SK-N-SH (cell line): ENCODE measurements around the gene GPX6. TPM values are rescaled to one million over a fixed set of nuclear protein-coding genes. Genes with fewer than 3 reads are reported as not detected.
A peak's percentile ranks its signal among the peaks of the same experiment; 100 is the strongest.

Source experiments
- CTCF ChIA-PET: fragments of 300-600, 350-600 bp; formaldehyde crosslinking; extraction: SDS; loops from one replicate; lab custom pipeline; 2021; lab: Yijun Ruan, JAX
- POLR2A ChIA-PET: fragments of 350-600 bp; sonication (Branson Sonifier 250); formaldehyde crosslinking; extraction: SDS; loops from one replicate; lab custom pipeline; 2020; ENCODE audit warnings: antibody characterized with exemption, inconsistent platforms; lab: Yijun Ruan, JAX
- DNase-seq: peaks from one replicate; pipeline ENCODE4 v3.0.0; 2012
- H2AFZ ChIP-seq: fragments of 200-600 bp; sonication (generic); 2 replicates; pipeline ENCODE4 v1.8.1; 2016; ENCODE audit warnings: antibody characterized with exemption, mild to moderate bottlenecking, low read depth
- H3F3A ChIP-seq: fragments of 200-600 bp; sonication (generic); replicated peaks from 2 replicates; pipeline ENCODE3; 2016; ENCODE audit warnings: antibody characterized with exemption, mild to moderate bottlenecking; ENCODE audit not compliant: insufficient read depth
- H3K27ac ChIP-seq, 2 experiments: fragments of 200-500 bp in 1 of 2; fragments of 200-600 bp in 1 of 2; sonication (Bioruptor generic) in 1 of 2; sonication (generic), shearing (Covaris generic) in 1 of 2; 2 replicates each; pipeline versions ENCODE4 v1.5.1 to v1.6.1; 2014 to 2016; ENCODE audit warnings: low read depth in 2 of 2, inconsistent platforms in 1 of 2, low read length in 1 of 2, mild to moderate bottlenecking in 1 of 2, mixed read lengths in 1 of 2
- H3K27me3 ChIP-seq: fragments of 200-600 bp; sonication (generic), shearing (Covaris generic); 2 replicates; pipeline ENCODE4 v1.6.1; 2016; ENCODE audit warnings: mixed run types; ENCODE audit not compliant: insufficient read depth
- H3K36me3 ChIP-seq, 2 experiments: fragments of 200-500 bp in 1 of 2; fragments of 200-600 bp in 1 of 2; sonication (Bioruptor generic) in 1 of 2; sonication (generic) in 1 of 2; replicated peaks in 1 of 2; 2 replicates each; pipeline versions ENCODE3 to v1.5.1; 2014 to 2016; ENCODE audit warnings: low read length in 1 of 2, mild to moderate bottlenecking in 1 of 2; ENCODE audit not compliant: insufficient read depth in 2 of 2, control insufficient read depth in 1 of 2
- H3K4me1 ChIP-seq, 2 experiments: fragments of 200-500 bp in 1 of 2; fragments of 200-600 bp in 1 of 2; sonication (Bioruptor generic) in 1 of 2; sonication (generic), shearing (Covaris generic) in 1 of 2; 2 replicates each; pipeline versions ENCODE4 v1.5.1 to v1.6.1; 2014 to 2016; ENCODE audit warnings: low read depth in 1 of 2, low read length in 1 of 2, mixed run types in 1 of 2; ENCODE audit not compliant: insufficient read depth in 2 of 2, control insufficient read depth in 1 of 2
- H3K4me2 ChIP-seq: fragments of 200-600 bp; sonication (generic), shearing (Covaris generic); 2 replicates; pipeline ENCODE4 v1.6.1; 2017; ENCODE audit warnings: mixed run types
- H3K4me3 ChIP-seq, 2 experiments: fragments of 200-500 bp in 1 of 2; fragments of 200-600 bp in 1 of 2; sonication (Bioruptor generic) in 1 of 2; sonication (generic), shearing (Covaris generic) in 1 of 2; 2 replicates each; pipeline versions ENCODE4 v1.5.1 to v1.8.1; 2014 to 2016; ENCODE audit warnings: low read depth in 2 of 2, inconsistent platforms in 1 of 2, low read length in 1 of 2, mild to moderate bottlenecking in 1 of 2, mixed read lengths in 1 of 2, moderate library complexity in 1 of 2
- H3K79me2 ChIP-seq: fragments of 200-600 bp; sonication (generic); 2 replicates; pipeline ENCODE4 v1.8.1; 2017; ENCODE audit warnings: mild to moderate bottlenecking; ENCODE audit not compliant: insufficient read depth
- H3K9ac ChIP-seq: fragments of 200-600 bp; sonication (generic); 2 replicates; pipeline ENCODE4 v1.6.1; 2017; ENCODE audit warnings: mixed run types
- H3K9me2 ChIP-seq: fragments of 200-600 bp; sonication (generic); 2 replicates; pipeline ENCODE4 v1.6.1; 2017; ENCODE audit warnings: mixed run types
- H3K9me3 ChIP-seq: fragments of 200-600 bp; sonication (generic); 2 replicates; pipeline ENCODE4 v1.6.1; 2017; ENCODE audit warnings: mixed run types, mild to moderate bottlenecking, moderate library complexity
- H4K20me1 ChIP-seq: fragments of 200-600 bp; sonication (generic); 2 replicates; pipeline ENCODE4 v1.6.1; 2017; ENCODE audit warnings: mild to moderate bottlenecking, mixed run types; ENCODE audit not compliant: insufficient read depth
- CHD2 ChIP-seq: fragments of 150-350 bp; IDR thresholded peaks from 2 replicates; pipeline ENCODE4 v1.6.1; 2018; ENCODE audit warnings: low read length; ENCODE audit not compliant: partially characterized antibody
- EP300 ChIP-seq, 2 experiments: IDR thresholded peaks; 2 replicates each; pipeline versions ENCODE4 v1.4.0 to v1.6.1; 2012; ENCODE audit warnings: borderline replicate concordance in 1 of 2, low read depth in 1 of 2, low read length in 1 of 2
- EZH2phosphoT487 ChIP-seq: fragments of 200-600 bp; sonication (generic); IDR thresholded peaks from 2 replicates; pipeline ENCODE4 v1.6.1; 2017; ENCODE audit warnings: low read depth, mixed run types, mild to moderate bottlenecking, antibody characterized with exemption, moderate library complexity, borderline replicate concordance
- FOXM1 ChIP-seq: IDR thresholded peaks from 2 replicates; pipeline ENCODE4 v1.4.0; 2012; ENCODE audit warnings: low read depth, mild to moderate bottlenecking
- JUND ChIP-seq: IDR thresholded peaks from 2 replicates; pipeline ENCODE4 v1.4.0; 2012
- MEF2A ChIP-seq: IDR thresholded peaks from 2 replicates; pipeline ENCODE4 v1.4.0; 2012; ENCODE audit warnings: low read depth, borderline replicate concordance
- MXI1 ChIP-seq: IDR thresholded peaks from 2 replicates; pipeline ENCODE4 v1.6.1; 2012; ENCODE audit warnings: mild to moderate bottlenecking, low read depth, low read length, improper control_type of control experiment
- NFIC ChIP-seq: IDR thresholded peaks from 2 replicates; pipeline ENCODE4 v1.4.0; 2012; ENCODE audit warnings: borderline replicate concordance
- POLR2AphosphoS5 ChIP-seq: IDR thresholded peaks from 2 replicates; pipeline ENCODE4 v1.6.1; 2012; ENCODE audit warnings: low read depth, low read length
- RAD21 ChIP-seq: IDR thresholded peaks from 2 replicates; pipeline ENCODE4 v1.6.1; 2012; ENCODE audit warnings: mild to moderate bottlenecking, low read length
- RCOR1 ChIP-seq: fragments of 150-350 bp; IDR thresholded peaks from 2 replicates; pipeline ENCODE4 v1.6.1; 2017; ENCODE audit warnings: antibody characterized with exemption, low read length
- RFX5 ChIP-seq: IDR thresholded peaks from 2 replicates; pipeline ENCODE4 v1.6.1; 2012; ENCODE audit warnings: mild to moderate bottlenecking, improper control_type of control experiment, low read length
- TCF12 ChIP-seq: IDR thresholded peaks from 2 replicates; pipeline ENCODE4 v1.4.0; 2012
- TEAD4 ChIP-seq: IDR thresholded peaks from 2 replicates; pipeline ENCODE4 v1.4.0; 2012; ENCODE audit warnings: mild to moderate bottlenecking, borderline replicate concordance; ENCODE audit not compliant: insufficient read depth
- WGBS: methylation state at CpG from one replicate; pipeline ENCODE4 v1.1.6; 2017; ENCODE audit warnings: low lambda C conversion rate; 5-methylcytosine and 5-hydroxymethylcytosine counted together
- polyA plus RNA-seq, 3 experiments: library from polyadenylated mRNA; depleted of rRNA; stranded (reverse); fragments of >200 nt; gene quantifications; 2 replicates each; pipeline ENCODE4 v1.2.3, GENCODE V29; 2012
- TF ChIP-seq, protein P1 (sequence below): IDR thresholded peaks from 2 replicates; pipeline ENCODE4 v1.6.1; 2012; ENCODE audit warnings: mild to moderate bottlenecking, low read depth, low read length, moderate library complexity
- TF ChIP-seq, protein P2 (sequence below): IDR thresholded peaks from 2 replicates; pipeline ENCODE4 v1.4.0; 2012; ENCODE audit warnings: low read depth, borderline replicate concordance
- TF ChIP-seq, protein P3 (sequence below): fragments of 200-600 bp; sonication (generic); IDR thresholded peaks from 2 replicates; pipeline ENCODE4 v1.6.1; 2017; ENCODE audit warnings: antibody characterized with exemption, mild to moderate bottlenecking, moderate library complexity
- TF ChIP-seq, protein P4 (sequence below): IDR thresholded peaks from 2 replicates; pipeline ENCODE4; 2012
- TF ChIP-seq, protein P5 (sequence below): fragments of 150-350 bp; IDR thresholded peaks from 2 replicates; pipeline ENCODE4 v1.6.1; 2016; ENCODE audit warnings: mild to moderate bottlenecking, low read depth, low read length
- TF ChIP-seq, protein P6 (sequence below): IDR thresholded peaks from 2 replicates; pipeline ENCODE4 v1.4.0; 2012; ENCODE audit warnings: low read depth, borderline replicate concordance

The GPX6 gene
- polyA plus RNA-seq, 1 of the 3 experiments (the other 2 are of a cell fraction) = not detected

DNA sequence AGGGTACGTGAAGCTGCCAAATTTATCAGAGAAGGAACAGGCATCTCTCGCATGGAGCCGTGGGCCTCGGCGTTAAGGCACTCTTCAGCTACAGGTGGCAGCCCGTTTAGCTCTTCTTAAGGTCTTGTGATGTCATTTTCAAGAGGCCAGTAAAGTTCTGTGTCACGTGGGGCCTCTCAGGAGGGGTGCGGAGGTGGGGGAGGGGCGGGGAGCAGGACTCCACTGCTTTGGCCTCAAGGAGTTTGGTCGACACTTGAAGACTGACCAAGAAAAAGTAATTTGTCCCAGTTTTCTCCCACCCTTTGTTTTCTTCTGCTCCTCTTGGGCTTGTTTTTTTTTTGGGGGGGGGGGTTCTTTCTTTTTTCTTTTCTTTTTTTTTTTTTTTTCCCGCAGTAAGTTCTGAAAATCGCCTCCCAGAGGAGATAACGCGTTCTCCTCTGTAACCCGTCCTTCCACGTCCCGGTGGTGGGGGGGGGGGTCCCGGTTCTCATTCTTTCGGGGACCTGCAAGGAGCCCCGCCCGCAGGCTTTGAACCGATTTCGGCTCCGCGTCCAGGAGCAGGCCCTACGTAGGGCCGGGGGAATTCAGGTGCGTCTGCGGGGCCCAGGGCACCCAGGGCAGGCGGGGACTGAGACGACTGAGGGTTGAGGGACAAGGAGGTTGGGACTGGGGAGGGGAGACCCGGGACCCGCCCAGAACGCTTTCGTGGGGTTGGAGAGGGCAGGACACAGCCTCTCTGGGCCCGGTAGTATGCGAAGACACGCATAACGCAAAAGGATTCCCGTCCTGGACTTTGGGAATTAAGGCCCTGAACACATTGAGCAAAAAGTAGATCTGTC, 26.0 kb downstream of the GPX6 start:
- Histone ChIP-seq H3K36me3 (no peaks in the 10 kb centered on the region), H4K20me1 (no peaks in the 10 kb centered on the region), H3F3A (peaks cover 5% of the 10 kb centered on the region), H3K79me2 (no peaks in the 10 kb centered on the region), H3K4me3 (peak overlapping the region; percentile 58 to 70), H3K27ac (no peak overlapping the region; a peak in 1 of 4 replicates), H2AFZ (peak overlapping the region; percentile 90), H3K9ac (peak overlapping the region; percentile 53), H3K9me3 (no peaks in the 10 kb centered on the region), H3K4me2 (peak overlapping the region; percentile 75), H3K27me3 (peaks cover 8% of the 10 kb centered on the region; the same call in 1 of the 2 replicates), H3K9me2 (no peaks in the 10 kb centered on the region), H3K4me1 (no peaks in the 10 kb centered on the region; a peak in 2 of 4 replicates)
- 3% methylated on average over 36 of the region's 40 CpGs for WGBS
- peak; percentile 64 for DNase-seq
- ChIA-PET CTCF (interaction anchor here (0.6 to 1.4 kb wide), 4 partner anchors 15 to 134 kb away, joined by 3 to 4 read pairs (median 3); no protein-coding TSS in a partner anchor), POLR2A (no interaction called here)
- TF ChIP-seq, protein P1, sequence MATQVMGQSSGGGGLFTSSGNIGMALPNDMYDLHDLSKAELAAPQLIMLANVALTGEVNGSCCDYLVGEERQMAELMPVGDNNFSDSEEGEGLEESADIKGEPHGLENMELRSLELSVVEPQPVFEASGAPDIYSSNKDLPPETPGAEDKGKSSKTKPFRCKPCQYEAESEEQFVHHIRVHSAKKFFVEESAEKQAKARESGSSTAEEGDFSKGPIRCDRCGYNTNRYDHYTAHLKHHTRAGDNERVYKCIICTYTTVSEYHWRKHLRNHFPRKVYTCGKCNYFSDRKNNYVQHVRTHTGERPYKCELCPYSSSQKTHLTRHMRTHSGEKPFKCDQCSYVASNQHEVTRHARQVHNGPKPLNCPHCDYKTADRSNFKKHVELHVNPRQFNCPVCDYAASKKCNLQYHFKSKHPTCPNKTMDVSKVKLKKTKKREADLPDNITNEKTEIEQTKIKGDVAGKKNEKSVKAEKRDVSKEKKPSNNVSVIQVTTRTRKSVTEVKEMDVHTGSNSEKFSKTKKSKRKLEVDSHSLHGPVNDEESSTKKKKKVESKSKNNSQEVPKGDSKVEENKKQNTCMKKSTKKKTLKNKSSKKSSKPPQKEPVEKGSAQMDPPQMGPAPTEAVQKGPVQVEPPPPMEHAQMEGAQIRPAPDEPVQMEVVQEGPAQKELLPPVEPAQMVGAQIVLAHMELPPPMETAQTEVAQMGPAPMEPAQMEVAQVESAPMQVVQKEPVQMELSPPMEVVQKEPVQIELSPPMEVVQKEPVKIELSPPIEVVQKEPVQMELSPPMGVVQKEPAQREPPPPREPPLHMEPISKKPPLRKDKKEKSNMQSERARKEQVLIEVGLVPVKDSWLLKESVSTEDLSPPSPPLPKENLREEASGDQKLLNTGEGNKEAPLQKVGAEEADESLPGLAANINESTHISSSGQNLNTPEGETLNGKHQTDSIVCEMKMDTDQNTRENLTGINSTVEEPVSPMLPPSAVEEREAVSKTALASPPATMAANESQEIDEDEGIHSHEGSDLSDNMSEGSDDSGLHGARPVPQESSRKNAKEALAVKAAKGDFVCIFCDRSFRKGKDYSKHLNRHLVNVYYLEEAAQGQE = no peak
- TF ChIP-seq, protein P2, sequence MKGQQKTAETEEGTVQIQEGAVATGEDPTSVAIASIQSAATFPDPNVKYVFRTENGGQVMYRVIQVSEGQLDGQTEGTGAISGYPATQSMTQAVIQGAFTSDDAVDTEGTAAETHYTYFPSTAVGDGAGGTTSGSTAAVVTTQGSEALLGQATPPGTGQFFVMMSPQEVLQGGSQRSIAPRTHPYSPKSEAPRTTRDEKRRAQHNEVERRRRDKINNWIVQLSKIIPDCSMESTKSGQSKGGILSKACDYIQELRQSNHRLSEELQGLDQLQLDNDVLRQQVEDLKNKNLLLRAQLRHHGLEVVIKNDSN = peak; percentile 88
- TF ChIP-seq, protein P3, sequence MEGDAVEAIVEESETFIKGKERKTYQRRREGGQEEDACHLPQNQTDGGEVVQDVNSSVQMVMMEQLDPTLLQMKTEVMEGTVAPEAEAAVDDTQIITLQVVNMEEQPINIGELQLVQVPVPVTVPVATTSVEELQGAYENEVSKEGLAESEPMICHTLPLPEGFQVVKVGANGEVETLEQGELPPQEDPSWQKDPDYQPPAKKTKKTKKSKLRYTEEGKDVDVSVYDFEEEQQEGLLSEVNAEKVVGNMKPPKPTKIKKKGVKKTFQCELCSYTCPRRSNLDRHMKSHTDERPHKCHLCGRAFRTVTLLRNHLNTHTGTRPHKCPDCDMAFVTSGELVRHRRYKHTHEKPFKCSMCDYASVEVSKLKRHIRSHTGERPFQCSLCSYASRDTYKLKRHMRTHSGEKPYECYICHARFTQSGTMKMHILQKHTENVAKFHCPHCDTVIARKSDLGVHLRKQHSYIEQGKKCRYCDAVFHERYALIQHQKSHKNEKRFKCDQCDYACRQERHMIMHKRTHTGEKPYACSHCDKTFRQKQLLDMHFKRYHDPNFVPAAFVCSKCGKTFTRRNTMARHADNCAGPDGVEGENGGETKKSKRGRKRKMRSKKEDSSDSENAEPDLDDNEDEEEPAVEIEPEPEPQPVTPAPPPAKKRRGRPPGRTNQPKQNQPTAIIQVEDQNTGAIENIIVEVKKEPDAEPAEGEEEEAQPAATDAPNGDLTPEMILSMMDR = no peak
- TF ChIP-seq CHD2 = no peak
- TF ChIP-seq EZH2phosphoT487 = no peak
- TF ChIP-seq JUND = no peak
- no peak for TF ChIP-seq MEF2A
- TF ChIP-seq MXI1 = peak; percentile 12; the same call in 1 of the 2 replicates
- no peak for TF ChIP-seq TCF12
- TF ChIP-seq EP300 (IDR thresholded peaks at IDR 0.05; ENCODE audit: borderline replicate concordance in 1 of 2, low read depth in 1 of 2, low read length in 1 of 2) = no peak
- TF ChIP-seq RFX5 = no peak
- no peak for TF ChIP-seq TEAD4
- TF ChIP-seq, protein P4, sequence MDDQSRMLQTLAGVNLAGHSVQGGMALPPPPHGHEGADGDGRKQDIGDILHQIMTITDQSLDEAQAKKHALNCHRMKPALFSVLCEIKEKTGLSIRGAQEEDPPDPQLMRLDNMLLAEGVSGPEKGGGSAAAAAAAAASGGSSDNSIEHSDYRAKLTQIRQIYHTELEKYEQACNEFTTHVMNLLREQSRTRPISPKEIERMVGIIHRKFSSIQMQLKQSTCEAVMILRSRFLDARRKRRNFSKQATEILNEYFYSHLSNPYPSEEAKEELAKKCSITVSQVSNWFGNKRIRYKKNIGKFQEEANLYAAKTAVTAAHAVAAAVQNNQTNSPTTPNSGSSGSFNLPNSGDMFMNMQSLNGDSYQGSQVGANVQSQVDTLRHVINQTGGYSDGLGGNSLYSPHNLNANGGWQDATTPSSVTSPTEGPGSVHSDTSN = no peak
- TF ChIP-seq NFIC = no peak
- TF ChIP-seq POLR2AphosphoS5 = no peak
- no peak for TF ChIP-seq RCOR1
- TF ChIP-seq, protein P5, sequence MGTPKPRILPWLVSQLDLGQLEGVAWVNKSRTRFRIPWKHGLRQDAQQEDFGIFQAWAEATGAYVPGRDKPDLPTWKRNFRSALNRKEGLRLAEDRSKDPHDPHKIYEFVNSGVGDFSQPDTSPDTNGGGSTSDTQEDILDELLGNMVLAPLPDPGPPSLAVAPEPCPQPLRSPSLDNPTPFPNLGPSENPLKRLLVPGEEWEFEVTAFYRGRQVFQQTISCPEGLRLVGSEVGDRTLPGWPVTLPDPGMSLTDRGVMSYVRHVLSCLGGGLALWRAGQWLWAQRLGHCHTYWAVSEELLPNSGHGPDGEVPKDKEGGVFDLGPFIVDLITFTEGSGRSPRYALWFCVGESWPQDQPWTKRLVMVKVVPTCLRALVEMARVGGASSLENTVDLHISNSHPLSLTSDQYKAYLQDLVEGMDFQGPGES = no peak
- TF ChIP-seq, protein P6, sequence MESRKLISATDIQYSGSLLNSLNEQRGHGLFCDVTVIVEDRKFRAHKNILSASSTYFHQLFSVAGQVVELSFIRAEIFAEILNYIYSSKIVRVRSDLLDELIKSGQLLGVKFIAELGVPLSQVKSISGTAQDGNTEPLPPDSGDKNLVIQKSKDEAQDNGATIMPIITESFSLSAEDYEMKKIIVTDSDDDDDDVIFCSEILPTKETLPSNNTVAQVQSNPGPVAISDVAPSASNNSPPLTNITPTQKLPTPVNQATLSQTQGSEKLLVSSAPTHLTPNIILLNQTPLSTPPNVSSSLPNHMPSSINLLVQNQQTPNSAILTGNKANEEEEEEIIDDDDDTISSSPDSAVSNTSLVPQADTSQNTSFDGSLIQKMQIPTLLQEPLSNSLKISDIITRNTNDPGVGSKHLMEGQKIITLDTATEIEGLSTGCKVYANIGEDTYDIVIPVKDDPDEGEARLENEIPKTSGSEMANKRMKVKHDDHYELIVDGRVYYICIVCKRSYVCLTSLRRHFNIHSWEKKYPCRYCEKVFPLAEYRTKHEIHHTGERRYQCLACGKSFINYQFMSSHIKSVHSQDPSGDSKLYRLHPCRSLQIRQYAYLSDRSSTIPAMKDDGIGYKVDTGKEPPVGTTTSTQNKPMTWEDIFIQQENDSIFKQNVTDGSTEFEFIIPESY = no peak
- TF ChIP-seq FOXM1 = no peak
- TF ChIP-seq RAD21 = no peak
